Cardiac fibroblast (primary cell): ENCODE results near the gene OSGIN1.
"Not testable (repeated sequence)": the region's sequence is repeated elsewhere in the genome, so short reads cannot be mapped to it uniquely, and the experiment has no call there.

Source experiments
- DNase-seq, 2 donors: peaks; one replicate each; pipeline versions ENCODE4 v3.0.0 to v3.0.0-alpha.2; 2010; ENCODE audit warnings: low read depth in 2 of 2
- H3K4me3 ChIP-seq, 2 donors: replicated peaks in 1 of 2; 1 replicate in 1 of 2; 2 replicates in 1 of 2; pipeline ENCODE4 v1.5.1; 2011; ENCODE audit warnings: low read depth in 2 of 2, low read length in 2 of 2, mild to moderate bottlenecking in 2 of 2, moderate library complexity in 1 of 2
- TF ChIP-seq, protein P1 (sequence below): IDR thresholded peaks from one replicate; pipeline ENCODE4 v1.5.1; 2011; ENCODE audit warnings: low read depth, mild to moderate bottlenecking, low read length, inconsistent platforms

The OSGIN1 gene

GRCh38 chr16:83948914-83949723, 3.9 kb upstream of the OSGIN1 start:
- no peak for DNase-seq
- H3K4me3 ChIP-seq = no peak overlapping the region
- TF ChIP-seq, protein P1, sequence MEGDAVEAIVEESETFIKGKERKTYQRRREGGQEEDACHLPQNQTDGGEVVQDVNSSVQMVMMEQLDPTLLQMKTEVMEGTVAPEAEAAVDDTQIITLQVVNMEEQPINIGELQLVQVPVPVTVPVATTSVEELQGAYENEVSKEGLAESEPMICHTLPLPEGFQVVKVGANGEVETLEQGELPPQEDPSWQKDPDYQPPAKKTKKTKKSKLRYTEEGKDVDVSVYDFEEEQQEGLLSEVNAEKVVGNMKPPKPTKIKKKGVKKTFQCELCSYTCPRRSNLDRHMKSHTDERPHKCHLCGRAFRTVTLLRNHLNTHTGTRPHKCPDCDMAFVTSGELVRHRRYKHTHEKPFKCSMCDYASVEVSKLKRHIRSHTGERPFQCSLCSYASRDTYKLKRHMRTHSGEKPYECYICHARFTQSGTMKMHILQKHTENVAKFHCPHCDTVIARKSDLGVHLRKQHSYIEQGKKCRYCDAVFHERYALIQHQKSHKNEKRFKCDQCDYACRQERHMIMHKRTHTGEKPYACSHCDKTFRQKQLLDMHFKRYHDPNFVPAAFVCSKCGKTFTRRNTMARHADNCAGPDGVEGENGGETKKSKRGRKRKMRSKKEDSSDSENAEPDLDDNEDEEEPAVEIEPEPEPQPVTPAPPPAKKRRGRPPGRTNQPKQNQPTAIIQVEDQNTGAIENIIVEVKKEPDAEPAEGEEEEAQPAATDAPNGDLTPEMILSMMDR = no peak

- DNase-seq = no peak
- H3K4me3 ChIP-seq = no peak overlapping the region
- TF ChIP-seq, protein P1 = no peak
Observed at GRCh38 chr16:83949724-83950001, 3.4 kb upstream of the OSGIN1 start.

- not testable (repeated sequence) for H3K4me3 ChIP-seq, DNase-seq
Observed at GRCh38 chr16:83950862-83951399, 2.1 kb upstream of the OSGIN1 start.

- TF ChIP-seq, protein P1 = no peak
- no peak overlapping the region for H3K4me3 ChIP-seq
- DNase-seq = no peak
Observed at GRCh38 chr16:83951544-83951943, 1.5 kb upstream of the OSGIN1 start.

- DNase-seq = no peak
- H3K4me3 ChIP-seq = peak overlapping the region in 1 of 2 donors; percentile 68
- TF ChIP-seq, protein P1 = no peak
Observed at GRCh38 chr16:83952587-83952939, 477 bp upstream of the OSGIN1 start.

- TF ChIP-seq, protein P1 = peak; percentile 58
- peak overlapping the region; percentile 64 to 68 for H3K4me3 ChIP-seq
- peak; percentile 29 to 53 for DNase-seq
Observed at GRCh38 chr16:83953796-83954576, 946 bp downstream of the OSGIN1 start.

DNA sequence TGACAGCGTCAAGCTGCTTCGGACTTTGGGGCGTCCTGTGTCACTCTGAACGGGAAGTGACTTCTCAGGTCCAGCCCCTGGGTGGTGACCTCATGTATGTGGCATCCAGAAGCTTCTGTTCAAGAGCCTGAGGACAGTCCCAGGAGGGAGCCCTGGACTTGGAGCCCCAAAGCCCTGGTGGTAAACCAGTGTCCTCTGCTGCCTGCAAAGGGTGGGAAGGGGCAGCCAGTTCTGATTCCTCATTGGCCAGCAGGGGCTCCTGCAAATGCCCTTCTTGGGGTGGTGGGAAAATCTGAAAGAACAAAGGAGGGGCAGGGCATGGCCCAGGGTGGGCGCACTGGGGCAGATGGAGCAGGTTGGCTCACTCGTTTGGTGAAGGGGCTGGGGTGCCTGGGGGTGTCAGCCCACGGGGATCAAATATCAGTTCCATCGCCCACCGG, 1.6 kb downstream of the OSGIN1 start:
- TF ChIP-seq, protein P1 = peak; percentile 2
- DNase-seq = peak; percentile 39 to 70
- no peak overlapping the region for H3K4me3 ChIP-seq
